ENCODE measurements around the gene CAPN9.

CAPN9 gene

GRCh38 chr1:230796626-230797025 is 49.4 kb downstream of the CAPN9 start:
- peak; percentile 4 for DNase-seq (ENCODE audit: low spot score)

- peak; percentile 2 for DNase-seq (ENCODE audit: low spot score)
Measured at GRCh38 chr1:230797376-230797920, 50.3 kb downstream of the CAPN9 start.

GRCh38 chr1:230797942-230798365 is 50.8 kb downstream of the CAPN9 start:
- DNase-seq (ENCODE audit: low spot score) = peak; percentile 87

- peak; percentile 3 for DNase-seq (ENCODE audit: low spot score)
Measured at GRCh38 chr1:230798491-230798890, 51.3 kb downstream of the CAPN9 start.

- DNase-seq (ENCODE audit: low spot score) = peak; percentile 3
Measured at GRCh38 chr1:230800891-230801840, 54.0 kb downstream of the CAPN9 start.

- DNase-seq (ENCODE audit: low spot score) = no peak
Measured at GRCh38 chr1:230804396-230804795, 57.2 kb downstream of the CAPN9 start.

- no peak for DNase-seq (ENCODE audit: low spot score)
Measured at GRCh38 chr1:230806552-230806951, 59.4 kb downstream of the CAPN9 start.

GRCh38 chr1:230807029-230807428 is 59.8 kb downstream of the CAPN9 start:
- no peak for DNase-seq (ENCODE audit: low spot score)

GRCh38 chr1:230807561-230808280 is 60.5 kb downstream of the CAPN9 start:
- no peak for DNase-seq (ENCODE audit: low spot score)

- peak; percentile 76 for DNase-seq (ENCODE audit: low spot score)
Measured at GRCh38 chr1:230808281-230808872, 61.2 kb downstream of the CAPN9 start.

GRCh38 chr1:230809256-230809990 is 62.2 kb downstream of the CAPN9 start:
- peak; percentile 2 for DNase-seq (ENCODE audit: low spot score)

GRCh38 chr1:230812568-230812967 is 65.4 kb downstream of the CAPN9 start:
- DNase-seq (ENCODE audit: low spot score) = no peak

- no peak for DNase-seq (ENCODE audit: low spot score)
Measured at GRCh38 chr1:230814949-230815692, 67.9 kb downstream of the CAPN9 start.

- no peak for DNase-seq (ENCODE audit: low spot score)
Measured at GRCh38 chr1:230816018-230816417, 68.8 kb downstream of the CAPN9 start.

- DNase-seq (ENCODE audit: low spot score) = peak; percentile 9
Measured at GRCh38 chr1:230818367-230818766, 71.2 kb downstream of the CAPN9 start.

- DNase-seq (ENCODE audit: low spot score) = no peak
Measured at GRCh38 chr1:230818901-230819300, 71.7 kb downstream of the CAPN9 start.

- no peak for DNase-seq (ENCODE audit: low spot score)
Measured at GRCh38 chr1:230819976-230820375, 72.8 kb downstream of the CAPN9 start.

- no peak for DNase-seq (ENCODE audit: low spot score)
Measured at GRCh38 chr1:230820568-230820967, 73.4 kb downstream of the CAPN9 start.

GRCh38 chr1:230821346-230821745 is 74.2 kb downstream of the CAPN9 start:
- no peak for DNase-seq (ENCODE audit: low spot score)

GRCh38 chr1:230822092-230822581 is 74.9 kb downstream of the CAPN9 start:
- peak; percentile 79 for DNase-seq (ENCODE audit: low spot score)

- peak; percentile 64 for DNase-seq (ENCODE audit: low spot score)
Measured at GRCh38 chr1:230823426-230823825, 76.2 kb downstream of the CAPN9 start.

Data from AG20443 (cell line).